M059J (cell line): ENCODE data around the gene RABGAP1. TPM values are rescaled to one million over a fixed set of nuclear protein-coding genes. Genes with fewer than 3 reads are reported as not detected.

Experiments used
- DNase-seq: peaks from one replicate; pipeline ENCODE4 v3.0.0-alpha.2; 2012; ENCODE audit warnings: low read depth
- total RNA-seq: library from RNA; depleted of rRNA; stranded (reverse); fragments of >200 nt; shearing (Covaris generic); gene quantifications from 2 replicates; pipeline ENCODE4 v1.2.3, GENCODE V29; 2014

RABGAP1 gene
- total RNA-seq, 1 experiment from 2014 or later: 32.4 TPM

- no peak for DNase-seq
Measured at GRCh38 chr9:122944960-122945888, 4.4 kb downstream of the RABGAP1 start.

- no peak for DNase-seq
Measured at GRCh38 chr9:122946461-122947005, 5.7 kb downstream of the RABGAP1 start.

- no peak for DNase-seq
Measured at GRCh38 chr9:122948313-122948712, 7.5 kb downstream of the RABGAP1 start.

GRCh38 chr9:122949696-122950095, 8.9 kb downstream of the RABGAP1 start:
- DNase-seq: no peak

GRCh38 chr9:122950263-122950662, 9.4 kb downstream of the RABGAP1 start:
- DNase-seq: no peak

GRCh38 chr9:122951056-122951455, 10.2 kb downstream of the RABGAP1 start:
- DNase-seq: no peak

- DNase-seq: peak; percentile 72
Measured at GRCh38 chr9:122954253-122954691, 13.5 kb downstream of the RABGAP1 start.

GRCh38 chr9:122955961-122956360, 15.1 kb downstream of the RABGAP1 start:
- DNase-seq: no peak

GRCh38 chr9:122961139-122961538, 20.3 kb downstream of the RABGAP1 start:
- DNase-seq: no peak

GRCh38 chr9:122975196-122975595, 34.4 kb downstream of the RABGAP1 start:
- no peak for DNase-seq

- DNase-seq: no peak
Measured at GRCh38 chr9:122978601-122979000, 37.8 kb downstream of the RABGAP1 start.

GRCh38 chr9:122986010-122986409, 45.2 kb downstream of the RABGAP1 start:
- DNase-seq: no peak

- no peak for DNase-seq
Measured at GRCh38 chr9:122988141-122988540, 47.3 kb downstream of the RABGAP1 start.

GRCh38 chr9:122988920-122989621, 48.3 kb downstream of the RABGAP1 start:
- no peak for DNase-seq

GRCh38 chr9:122991370-122991830, 50.6 kb downstream of the RABGAP1 start:
- peak; percentile 91 for DNase-seq

GRCh38 chr9:122996586-122996985, 55.8 kb downstream of the RABGAP1 start:
- DNase-seq: no peak

GRCh38 chr9:122998448-122998847, 57.6 kb downstream of the RABGAP1 start:
- no peak for DNase-seq

GRCh38 chr9:123000371-123001068, 59.7 kb downstream of the RABGAP1 start:
- DNase-seq: peak; percentile 29

GRCh38 chr9:123002754-123003153, 61.9 kb downstream of the RABGAP1 start:
- no peak for DNase-seq

- peak; percentile 3 for DNase-seq
Measured at GRCh38 chr9:123003466-123003865, 62.6 kb downstream of the RABGAP1 start.

GRCh38 chr9:123005964-123006363, 65.1 kb downstream of the RABGAP1 start:
- DNase-seq: no peak

GRCh38 chr9:123007269-123007668, 66.4 kb downstream of the RABGAP1 start:
- no peak for DNase-seq
